Mononuclear cell (primary cell): ENCODE measurements around the gene SLC2A9. TPM values are rescaled to one million over a fixed set of nuclear protein-coding genes. Genes with fewer than 3 reads are reported as not detected.

Experiments
- H3K27me3 ChIP-seq: 2 replicates; pipeline ENCODE4 v1.6.0; 2011; ENCODE audit warnings: low read length, control low read depth; ENCODE audit not compliant: insufficient read depth
- H3K4me1 ChIP-seq: 2 replicates; pipeline ENCODE4 v1.5.1; 2011; ENCODE audit warnings: mild to moderate bottlenecking, low read length, control low read depth; ENCODE audit not compliant: insufficient read depth
- H3K4me3 ChIP-seq: 2 replicates; pipeline ENCODE4 v1.5.1; 2011; ENCODE audit warnings: mild to moderate bottlenecking, low read length, moderate library complexity
- H3K9me3 ChIP-seq: 2 replicates; pipeline ENCODE4 v1.5.1; 2011; ENCODE audit warnings: low read depth, mild to moderate bottlenecking, control low read depth, low read length
- total RNA-seq: library from RNA; depleted of rRNA; stranded (reverse); fragments of >200 nt; gene quantifications from one replicate; pipeline ENCODE4 v1.2.3, GENCODE V29; 2012

The SLC2A9 gene
- total RNA-seq, 1 donor, result 5.0 TPM

DNA sequence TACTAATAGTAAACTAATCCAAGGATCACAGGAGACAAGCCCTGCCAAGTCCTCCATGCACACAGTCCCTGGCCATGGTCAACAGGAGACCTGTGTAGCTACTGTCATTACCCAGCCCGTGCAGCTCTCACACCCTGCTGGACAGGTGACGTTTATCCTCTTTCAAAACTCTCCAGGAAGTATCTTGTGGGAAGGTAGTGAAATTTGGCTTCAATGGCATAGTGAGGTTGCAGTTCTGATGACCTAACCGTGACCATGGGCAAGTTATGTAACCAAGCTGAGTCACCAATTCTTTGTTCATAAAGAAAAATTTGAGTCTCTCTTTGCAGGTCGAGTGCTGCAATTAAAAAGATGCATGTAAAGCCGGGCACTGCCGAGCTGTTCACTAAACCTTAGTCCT is 11.3 kb upstream of the SLC2A9 start:
- Histone ChIP-seq H3K4me3 (no peak overlapping the region), H3K9me3 (no peaks in the 10 kb centered on the region), H3K4me1 (peaks cover 25% of the 10 kb centered on the region), H3K27me3 (no peaks in the 10 kb centered on the region)

DNA sequence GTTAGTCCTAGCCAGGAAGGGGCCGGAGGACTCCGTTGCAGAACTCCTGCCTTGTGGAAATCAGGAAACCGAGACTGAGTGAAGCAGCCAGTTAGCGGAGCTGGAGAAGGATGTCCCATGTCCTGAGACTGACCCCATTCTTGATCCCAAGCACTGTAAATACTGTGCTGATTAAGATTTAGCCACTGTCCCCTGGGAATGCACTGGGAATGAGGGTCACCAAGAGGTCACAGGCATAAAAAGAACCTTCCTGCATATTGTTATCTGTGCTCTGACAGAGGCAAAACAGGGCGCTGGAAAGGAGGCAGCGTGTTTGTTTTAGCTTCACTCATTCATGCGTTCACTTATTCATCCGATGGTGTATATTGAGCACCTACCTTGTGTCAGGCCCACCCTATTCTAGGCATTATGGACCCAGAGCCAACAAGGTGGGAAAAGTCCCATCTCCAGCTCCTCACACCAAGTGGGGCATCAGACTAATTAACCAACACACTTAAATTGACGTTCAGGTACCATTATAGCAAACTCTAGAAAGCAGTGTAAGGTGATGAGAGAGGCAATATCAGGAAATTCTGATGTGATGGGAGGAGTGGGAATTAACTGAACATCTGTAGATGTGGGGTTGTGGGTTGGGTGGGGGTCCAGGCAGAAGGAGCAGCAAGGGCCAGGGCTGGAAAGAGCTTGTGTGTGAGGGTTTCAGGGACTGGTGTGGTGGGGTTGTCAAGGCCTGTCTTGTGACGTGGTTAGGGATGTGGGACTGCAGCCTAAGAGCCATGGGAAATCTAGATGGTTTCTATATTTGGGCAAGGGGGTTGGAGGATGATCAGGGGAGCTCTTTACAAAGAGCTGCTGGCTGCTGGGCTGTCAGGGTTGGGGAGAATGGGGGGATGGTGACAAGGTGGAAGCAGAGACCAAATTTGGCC is 10.6 kb upstream of the SLC2A9 start:
- peaks cover 25% of the 10 kb centered on the region for H3K4me1 ChIP-seq
- H3K4me3 ChIP-seq, result no peak overlapping the region
- H3K27me3 ChIP-seq, result no peaks in the 10 kb centered on the region
- H3K9me3 ChIP-seq, result no peaks in the 10 kb centered on the region

DNA sequence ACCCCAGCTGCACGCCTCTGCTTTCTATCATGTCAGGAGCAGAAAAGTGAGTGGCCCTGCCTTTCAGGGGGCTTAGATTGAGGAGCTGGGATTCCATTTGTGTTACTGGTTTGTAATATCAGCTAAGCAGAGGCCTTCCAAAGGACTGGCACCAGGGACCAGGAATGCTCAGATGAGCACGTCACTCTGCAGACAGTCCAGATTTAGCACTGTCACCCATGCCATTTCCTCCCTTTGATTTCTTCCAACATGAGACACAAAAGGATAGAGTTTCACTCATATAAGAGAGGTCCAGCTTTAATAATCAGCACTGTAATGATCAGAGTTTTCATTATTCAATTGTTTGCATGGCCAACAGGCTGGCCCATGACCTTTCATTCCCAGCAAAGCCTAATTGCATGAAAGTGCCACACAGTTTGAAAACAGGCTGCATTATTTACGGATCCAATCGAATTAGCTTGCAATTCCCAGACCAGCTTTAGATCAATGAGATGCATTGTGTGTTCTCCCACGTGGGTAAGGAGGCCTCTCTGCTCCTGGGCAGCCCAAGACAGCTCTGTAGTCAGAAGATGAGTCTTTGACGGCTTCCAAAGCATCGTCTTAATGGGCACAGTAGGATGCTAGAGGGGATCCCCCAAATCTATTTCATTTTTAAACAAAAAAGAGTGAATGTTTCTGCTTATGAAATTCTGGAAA is 9.8 kb upstream of the SLC2A9 start:
- H3K4me3 ChIP-seq, result no peak overlapping the region
- no peaks in the 10 kb centered on the region for H3K9me3 ChIP-seq
- H3K4me1 ChIP-seq, result peaks cover 25% of the 10 kb centered on the region
- no peaks in the 10 kb centered on the region for H3K27me3 ChIP-seq

DNA sequence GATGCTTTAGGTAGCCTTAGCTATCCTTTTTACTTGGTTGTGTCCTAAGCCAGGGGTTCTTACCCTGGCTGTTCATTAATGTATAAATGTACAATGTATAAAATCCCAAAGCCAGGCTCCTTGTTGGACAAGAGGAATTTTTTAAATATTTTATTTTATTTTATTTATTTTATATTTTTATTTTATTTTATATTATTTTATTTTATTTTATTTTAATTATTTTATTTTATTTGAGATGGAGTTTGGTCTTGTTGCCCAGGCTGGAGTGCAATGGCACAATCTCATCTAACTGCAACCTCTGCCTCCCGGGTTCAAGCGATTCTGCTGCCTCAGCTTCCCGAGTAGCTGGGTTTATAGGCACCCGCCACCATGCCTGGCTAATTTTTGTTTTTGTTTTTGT is 8.1 kb upstream of the SLC2A9 start:
- no peaks in the 10 kb centered on the region for H3K27me3 ChIP-seq
- no peak overlapping the region for H3K4me3 ChIP-seq
- no peaks in the 10 kb centered on the region for H3K9me3 ChIP-seq
- peaks cover 37% of the 10 kb centered on the region for H3K4me1 ChIP-seq

DNA sequence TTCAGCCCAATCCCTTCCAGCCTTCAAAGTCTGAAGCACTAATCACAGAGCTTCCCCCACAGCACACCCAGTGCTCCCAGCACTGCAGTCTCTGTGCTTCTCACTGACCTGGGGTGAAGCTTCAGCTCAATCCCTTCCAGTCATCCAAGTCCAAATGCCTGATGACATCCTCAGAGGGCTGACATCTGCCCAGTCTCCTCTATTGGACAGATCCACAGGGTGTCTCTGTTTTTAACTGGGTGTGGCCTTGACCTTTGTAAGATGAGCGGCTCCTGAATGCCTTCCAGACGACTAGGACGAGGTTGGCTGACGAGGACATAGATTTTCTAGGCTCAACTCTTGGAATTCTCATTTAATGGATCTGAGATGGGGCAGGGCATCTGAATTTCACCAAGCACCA is 7.6 kb upstream of the SLC2A9 start:
- Histone ChIP-seq H3K4me3 (no peak overlapping the region), H3K9me3 (no peaks in the 10 kb centered on the region), H3K4me1 (peaks cover 40% of the 10 kb centered on the region), H3K27me3 (no peaks in the 10 kb centered on the region)

DNA sequence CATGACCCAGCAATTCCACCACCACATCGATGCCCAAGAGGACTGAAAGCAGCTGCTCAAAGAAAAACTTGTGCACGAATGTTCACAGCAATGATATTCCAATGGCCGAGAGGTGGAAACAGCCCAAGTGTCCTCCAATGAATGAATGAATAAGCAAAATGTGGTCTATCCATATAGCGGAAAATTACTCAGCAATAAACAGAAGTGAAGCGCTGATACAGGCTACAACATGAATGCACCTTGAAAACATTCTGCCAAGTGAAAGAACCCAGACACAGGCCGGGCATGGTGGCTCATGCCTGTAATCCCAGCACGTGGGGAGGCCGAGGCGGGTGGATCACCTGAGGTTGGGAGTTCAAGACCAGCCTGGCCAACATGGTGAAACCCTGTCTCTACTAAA is 5.2 kb upstream of the SLC2A9 start:
- H3K4me1 ChIP-seq, result peaks cover 41% of the 10 kb centered on the region
- no peaks in the 10 kb centered on the region for H3K9me3 ChIP-seq
- H3K27me3 ChIP-seq, result no peaks in the 10 kb centered on the region
- no peak overlapping the region for H3K4me3 ChIP-seq

DNA sequence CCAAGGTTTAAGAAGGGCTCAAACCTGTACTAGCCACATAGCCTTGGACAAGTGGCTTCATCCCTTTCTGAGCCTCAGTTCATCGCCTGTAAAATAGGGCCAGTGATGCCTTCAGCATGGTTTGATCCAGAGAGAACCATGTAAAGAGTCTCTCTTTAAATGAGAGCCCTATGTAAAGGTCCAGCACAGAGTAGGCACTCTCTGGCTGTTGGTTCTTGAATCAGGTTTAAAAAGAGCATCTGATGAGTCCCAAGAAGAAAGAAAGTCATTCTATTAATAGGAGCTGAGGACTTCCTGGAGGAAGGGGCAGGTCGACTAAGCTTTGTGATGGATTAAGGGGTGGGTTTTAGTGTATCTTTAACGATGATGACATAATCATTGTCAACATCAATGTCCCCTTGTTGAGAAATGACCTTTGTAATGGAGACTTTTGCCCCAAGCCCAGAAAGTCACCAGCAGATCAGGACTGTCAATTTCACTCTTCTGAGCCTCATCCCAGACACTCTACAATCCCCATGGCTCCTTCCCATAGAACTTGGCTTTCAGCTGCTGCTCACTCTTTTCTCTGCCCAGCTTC is 4.0 kb upstream of the SLC2A9 start:
- H3K9me3 ChIP-seq, result no peaks in the 10 kb centered on the region
- H3K27me3 ChIP-seq, result no peaks in the 10 kb centered on the region
- H3K4me3 ChIP-seq, result no peak overlapping the region
- H3K4me1 ChIP-seq, result peaks cover 52% of the 10 kb centered on the region

DNA sequence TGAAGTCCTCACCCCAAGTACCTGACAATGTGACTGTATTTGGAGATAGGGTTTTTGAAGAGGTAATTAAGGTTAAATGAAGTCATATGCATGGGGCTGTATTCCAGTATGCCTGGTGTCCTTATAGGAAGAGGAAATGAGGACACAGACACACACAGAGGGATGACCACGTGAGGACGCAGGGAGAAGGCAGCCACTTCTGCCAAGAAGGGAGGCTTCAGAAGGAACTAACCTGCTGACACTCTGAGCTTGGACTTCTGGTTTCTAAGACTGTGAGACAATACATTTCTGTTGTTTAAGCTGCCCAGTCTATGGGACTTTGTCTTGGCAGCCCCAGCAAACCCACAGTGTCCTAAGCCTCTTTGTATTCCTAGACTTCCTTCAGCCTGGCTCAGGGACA is 3.0 kb upstream of the SLC2A9 start:
- peaks cover 62% of the 10 kb centered on the region for H3K4me1 ChIP-seq
- H3K9me3 ChIP-seq, result no peaks in the 10 kb centered on the region
- H3K4me3 ChIP-seq, result no peak overlapping the region
- H3K27me3 ChIP-seq, result no peaks in the 10 kb centered on the region

DNA sequence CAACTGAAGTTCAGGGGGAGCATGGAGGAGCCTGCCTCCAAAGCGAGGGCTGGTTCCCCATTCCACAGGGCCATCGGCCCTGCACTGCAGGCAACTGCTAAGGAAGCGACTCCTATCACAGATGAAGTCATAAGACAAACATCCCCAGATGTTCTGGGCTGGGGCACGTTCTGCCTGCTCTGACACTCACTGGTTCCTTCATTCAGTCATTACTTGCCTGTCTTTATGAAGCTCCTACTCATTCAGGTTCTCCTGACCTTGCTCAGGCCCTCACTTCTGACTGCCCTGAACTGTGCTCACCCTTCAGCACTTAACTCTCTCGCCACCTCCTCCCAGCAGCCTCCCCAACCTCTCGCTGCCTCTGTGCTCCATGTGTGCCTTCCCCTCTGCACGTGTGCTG is 2.5 kb upstream of the SLC2A9 start:
- Histone ChIP-seq H3K4me3 (no peak overlapping the region), H3K27me3 (no peaks in the 10 kb centered on the region), H3K4me1 (peaks cover 65% of the 10 kb centered on the region), H3K9me3 (no peaks in the 10 kb centered on the region)

DNA sequence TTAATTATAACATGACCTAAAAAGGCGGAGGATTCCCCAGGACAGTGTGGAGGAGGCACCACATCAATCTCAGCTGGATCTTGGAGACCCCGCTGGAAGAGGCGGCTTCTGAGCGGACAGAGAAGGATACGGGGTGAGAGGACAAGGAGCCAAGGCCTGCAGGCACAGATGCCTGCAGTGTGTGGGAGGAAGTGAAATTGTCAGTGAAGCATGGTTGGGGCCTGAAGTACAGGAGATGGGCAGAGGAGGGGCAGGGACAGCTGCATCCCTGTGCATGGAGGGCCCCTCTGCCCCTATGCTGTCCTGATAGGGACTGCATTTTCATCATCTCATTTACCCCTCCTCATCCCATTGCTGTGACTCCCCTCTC is 1.7 kb upstream of the SLC2A9 start:
- H3K4me3 ChIP-seq, result no peak overlapping the region
- peaks cover 72% of the 10 kb centered on the region for H3K4me1 ChIP-seq
- H3K27me3 ChIP-seq, result no peaks in the 10 kb centered on the region
- no peaks in the 10 kb centered on the region for H3K9me3 ChIP-seq

DNA sequence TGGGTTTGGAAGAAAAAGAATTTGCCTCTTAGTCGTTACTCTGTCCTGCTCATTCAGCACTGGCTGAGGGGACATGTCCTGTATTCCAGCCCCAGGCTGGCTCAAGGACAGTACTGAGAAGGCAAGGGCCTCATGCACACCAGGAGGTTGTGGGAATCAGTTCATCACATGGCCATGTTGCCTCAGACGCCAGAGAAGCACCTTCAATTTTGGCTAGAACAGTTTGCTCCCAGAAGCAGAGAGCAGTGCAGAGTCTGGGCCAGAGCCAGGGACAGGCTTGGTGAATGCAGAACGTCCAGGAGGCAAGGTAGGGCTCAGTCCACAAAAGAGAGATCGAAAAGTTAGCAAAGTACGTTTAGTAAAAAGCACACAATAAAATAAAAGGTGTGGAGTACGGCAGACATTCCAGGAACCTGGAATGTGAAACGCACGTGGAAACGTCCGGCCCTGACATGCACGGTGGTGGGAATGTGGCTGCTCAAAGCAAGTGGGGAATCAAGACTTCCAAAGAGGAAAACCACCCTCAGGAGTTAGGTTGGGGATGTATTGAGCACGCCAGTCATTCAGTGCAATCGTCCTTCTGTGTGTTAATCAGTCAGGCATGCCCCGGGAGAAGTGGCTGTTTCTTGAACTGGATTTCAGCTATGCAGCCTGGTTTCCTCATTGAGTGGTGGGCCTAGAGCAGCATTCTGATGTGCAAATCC is 1.2 kb upstream of the SLC2A9 start:
- Histone ChIP-seq H3K9me3 (no peaks in the 10 kb centered on the region), H3K4me3 (no peak overlapping the region), H3K27me3 (no peaks in the 10 kb centered on the region), H3K4me1 (peaks cover 72% of the 10 kb centered on the region)

DNA sequence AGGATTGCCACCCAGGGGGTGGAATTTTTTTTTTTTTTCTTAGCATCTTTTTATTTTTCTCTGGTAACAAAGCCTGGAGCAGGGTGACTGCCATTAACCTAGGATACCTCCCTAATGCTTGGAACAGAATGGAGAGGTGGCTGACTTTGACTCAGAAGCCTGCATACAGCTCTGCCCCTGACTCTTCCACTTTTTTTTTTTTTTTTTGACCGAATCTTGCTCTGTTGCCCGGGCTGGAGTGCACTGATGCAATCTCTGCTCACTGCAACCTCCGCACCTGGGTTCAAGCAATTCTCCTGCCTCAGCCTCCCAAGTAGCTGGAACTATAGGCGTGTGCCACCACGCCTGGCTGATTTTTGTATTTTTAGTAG is 341 bp upstream of the SLC2A9 start:
- H3K9me3 ChIP-seq, result no peaks in the 10 kb centered on the region
- peaks cover 72% of the 10 kb centered on the region for H3K4me1 ChIP-seq
- H3K4me3 ChIP-seq, result no peak overlapping the region
- no peaks in the 10 kb centered on the region for H3K27me3 ChIP-seq

DNA sequence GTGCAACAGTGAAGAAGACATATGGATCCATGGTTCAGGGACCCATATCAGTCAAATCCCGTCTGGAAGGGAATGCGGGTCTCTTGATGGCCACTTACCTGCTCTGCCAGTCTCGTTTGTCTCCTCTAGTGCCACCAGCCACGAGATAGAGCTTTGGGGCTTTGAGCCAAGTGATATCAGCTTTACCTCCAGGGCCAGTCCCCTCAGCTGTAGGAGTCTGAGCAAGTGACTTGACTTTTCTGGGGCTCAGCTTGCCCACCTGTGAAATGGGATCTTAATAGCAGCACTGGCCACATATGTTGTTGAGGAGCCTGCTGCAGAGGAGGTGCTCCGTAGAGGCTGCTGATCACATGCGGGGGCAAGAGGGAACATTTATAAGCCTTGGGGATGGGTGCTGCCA is 1.2 kb downstream of the SLC2A9 start:
- Histone ChIP-seq H3K27me3 (no peaks in the 10 kb centered on the region), H3K4me1 (peaks cover 67% of the 10 kb centered on the region), H3K4me3 (no peak overlapping the region), H3K9me3 (no peaks in the 10 kb centered on the region)

DNA sequence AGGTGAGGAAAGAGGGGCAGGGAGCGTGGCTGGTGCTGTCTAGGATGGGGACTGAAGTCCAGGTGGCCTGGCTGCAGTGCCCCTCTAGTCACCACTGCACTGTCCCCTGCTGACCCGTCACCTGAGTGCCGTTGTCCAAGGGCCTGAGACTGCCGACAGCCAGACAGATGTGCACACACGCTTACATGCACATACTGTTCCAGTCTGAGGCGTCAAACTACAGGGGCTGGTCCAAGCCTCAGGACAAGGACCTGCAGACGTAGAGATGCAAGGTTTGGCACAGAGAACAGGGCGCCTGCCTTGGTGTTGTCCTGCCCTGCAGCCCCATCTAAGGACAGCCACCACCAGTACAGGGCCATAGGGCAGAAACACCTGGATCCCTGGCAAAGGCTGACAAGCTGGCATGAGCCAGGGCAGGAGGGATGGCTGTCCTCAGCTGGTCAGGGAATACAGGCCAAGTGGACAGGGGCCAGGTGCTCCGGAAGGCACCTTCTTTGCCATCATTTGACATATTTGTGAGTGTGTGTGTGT is 1.7 kb downstream of the SLC2A9 start:
- no peaks in the 10 kb centered on the region for H3K9me3 ChIP-seq
- H3K4me1 ChIP-seq, result peaks cover 62% of the 10 kb centered on the region
- H3K4me3 ChIP-seq, result peak overlapping the region; percentile 44
- H3K27me3 ChIP-seq, result no peaks in the 10 kb centered on the region
